Activated CD4-positive, alpha-beta T cell treated with anti-CD3 and anti-CD28 coated beads for 36 hours (primary cell): ENCODE measurements around the gene GRM1. TPM values are rescaled to one million over a fixed set of nuclear protein-coding genes. Genes with fewer than 3 reads are reported as not detected.

Experiments used
- ATAC-seq: fragments of 200-7000 bp; cut with Tn5 transposase; one replicate; pipeline ENCODE4 v1.10.0; 2021; ENCODE audit warnings: mild to moderate bottlenecking, moderate library complexity
- CTCF ChIA-PET: fragments of 350-600 bp; sonication (Branson Sonifier 250); formaldehyde crosslinking; loops from one replicate; lab custom pipeline; 2021; ENCODE audit warnings: antibody characterized with exemption; lab: Charles Lee
- POLR2A ChIA-PET: fragments of 350-600 bp; sonication (Branson Sonifier 250); formaldehyde crosslinking; loops from one replicate; lab custom pipeline; 2021; ENCODE audit warnings: antibody characterized with exemption, inconsistent platforms; lab: Charles Lee
- DNase-seq: peaks from one replicate; pipeline ENCODE4 v3.0.0-alpha.2; 2020
- H3K27ac Mint-ChIP-seq: one replicate; pipeline ENCODE4 v1.8.0; 2021; ENCODE audit warnings: mixed read lengths
- H3K27me3 Mint-ChIP-seq: one replicate; pipeline ENCODE4 v1.8.0; 2021; ENCODE audit warnings: mixed read lengths
- H3K36me3 Mint-ChIP-seq: one replicate; pipeline ENCODE4 v1.8.0; 2021; ENCODE audit warnings: low read depth, mixed read lengths
- H3K4me1 Mint-ChIP-seq: one replicate; pipeline ENCODE4 v1.8.0; 2021; ENCODE audit warnings: mixed read lengths
- H3K4me3 Mint-ChIP-seq: one replicate; pipeline ENCODE4 v1.8.0; 2021; ENCODE audit warnings: mild to moderate bottlenecking, moderate library complexity, mixed read lengths
- H3K9me3 Mint-ChIP-seq: one replicate; pipeline ENCODE4 v1.8.0; 2021; ENCODE audit warnings: low read depth, mixed read lengths
- intact Hi-C, 2 experiments: fragments of 100-400 bp; cut with DNase I in 1 of 2; cut with micrococcal nuclease in 1 of 2; formaldehyde crosslinking; loops; one replicate each; pipeline versions ENCODE4 v1.14.2 to v1.15.1; 2022 to 2024; cut with DNase I, micrococcal nuclease
- total RNA-seq, 2 experiments: library from RNA; stranded (reverse); gene quantifications; one replicate each; pipeline ENCODE4 v1.2.3, GENCODE V29; 2021

Gene GRM1
- total RNA-seq, 2 experiments from 2014 or later = not detected

GRCh38 chr6:146301764-146302163, 272.9 kb downstream of the GRM1 start:
- no peak overlapping the region for H3K4me3 Mint-ChIP-seq
- POLR2A ChIA-PET = no interaction called here

GRCh38 chr6:146302994-146303393, 274.1 kb downstream of the GRM1 start:
- no peak for DNase-seq
- H3K9me3 Mint-ChIP-seq = no peaks in the 10 kb centered on the region
- H3K27me3 Mint-ChIP-seq = no peaks in the 10 kb centered on the region
- ChIA-PET CTCF (no interaction called here), POLR2A (no interaction called here)
- ATAC-seq = no peak
- no peaks in the 10 kb centered on the region for H3K4me1 Mint-ChIP-seq
- no peak overlapping the region for H3K4me3 Mint-ChIP-seq
- H3K36me3 Mint-ChIP-seq = no peaks in the 10 kb centered on the region
- intact Hi-C loops = no loop called here
- no peak overlapping the region for H3K27ac Mint-ChIP-seq

More at GRCh38 chr6:146301764-146302163, 272.9 kb downstream of the GRM1 start:
- CTCF ChIA-PET = no interaction called here
- Mint-ChIP-seq H3K36me3 (no peaks in the 10 kb centered on the region), H3K27ac (no peak overlapping the region), H3K27me3 (no peaks in the 10 kb centered on the region), H3K4me1 (no peaks in the 10 kb centered on the region), H3K9me3 (no peaks in the 10 kb centered on the region)
- ATAC-seq = no peak
- intact Hi-C loops = no loop called here
- DNase-seq = no peak

- intact Hi-C loops = no loop called here
- no peak for ATAC-seq
These were observed 275.3 kb downstream of the GRM1 start for GRCh38 chr6:146304181-146304580.

GRCh38 chr6:146305092-146305491, 276.2 kb downstream of the GRM1 start:
- Mint-ChIP-seq H3K4me3 (no peak overlapping the region), H3K4me1 (no peaks in the 10 kb centered on the region), H3K9me3 (no peaks in the 10 kb centered on the region), H3K27ac (no peak overlapping the region), H3K36me3 (no peaks in the 10 kb centered on the region), H3K27me3 (no peaks in the 10 kb centered on the region)
- ChIA-PET CTCF (no interaction called here), POLR2A (no interaction called here)
- intact Hi-C loops = no loop called here
- ATAC-seq (no peak), DNase-seq (no peak)

More at GRCh38 chr6:146304181-146304580, 275.3 kb downstream of the GRM1 start:
- ChIA-PET CTCF (interaction anchor here (0.7 kb wide), 1 partner anchor 726 kb away, joined by 3 read pairs; no protein-coding TSS in a partner anchor), POLR2A (no interaction called here)
- DNase-seq = no peak
- no peaks in the 10 kb centered on the region for H3K9me3 Mint-ChIP-seq
- H3K27me3 Mint-ChIP-seq = no peaks in the 10 kb centered on the region
- no peaks in the 10 kb centered on the region for H3K4me1 Mint-ChIP-seq
- H3K36me3 Mint-ChIP-seq = no peaks in the 10 kb centered on the region
- no peak overlapping the region for H3K27ac Mint-ChIP-seq
- H3K4me3 Mint-ChIP-seq = no peak overlapping the region

- no peaks in the 10 kb centered on the region for H3K4me1 Mint-ChIP-seq
These were observed 277.1 kb downstream of the GRM1 start for GRCh38 chr6:146305951-146306350.

GRCh38 chr6:146310628-146311027, 281.8 kb downstream of the GRM1 start:
- POLR2A ChIA-PET = no interaction called here
- H3K36me3 Mint-ChIP-seq = no peaks in the 10 kb centered on the region
- H3K4me1 Mint-ChIP-seq = no peaks in the 10 kb centered on the region
- H3K27me3 Mint-ChIP-seq = no peaks in the 10 kb centered on the region
- no peaks in the 10 kb centered on the region for H3K9me3 Mint-ChIP-seq
- no peak overlapping the region for H3K27ac Mint-ChIP-seq
- CTCF ChIA-PET = no interaction called here
- intact Hi-C loops = no loop called here
- ATAC-seq (no peak), DNase-seq (no peak)
- no peak overlapping the region for H3K4me3 Mint-ChIP-seq

More at GRCh38 chr6:146305951-146306350, 277.1 kb downstream of the GRM1 start:
- POLR2A ChIA-PET = no interaction called here
- no peaks in the 10 kb centered on the region for H3K9me3 Mint-ChIP-seq
- no peak overlapping the region for H3K4me3 Mint-ChIP-seq
- no peaks in the 10 kb centered on the region for H3K36me3 Mint-ChIP-seq
- ATAC-seq = no peak
- H3K27ac Mint-ChIP-seq = no peak overlapping the region
- intact Hi-C loops = no loop called here
- H3K27me3 Mint-ChIP-seq = no peaks in the 10 kb centered on the region
- DNase-seq = no peak
- CTCF ChIA-PET = no interaction called here

- H3K4me1 Mint-ChIP-seq = no peaks in the 10 kb centered on the region
- no peaks in the 10 kb centered on the region for H3K36me3 Mint-ChIP-seq
- no peak for ATAC-seq
- POLR2A ChIA-PET = no interaction called here
- H3K27me3 Mint-ChIP-seq = no peaks in the 10 kb centered on the region
- DNase-seq = no peak
- H3K27ac Mint-ChIP-seq = no peak overlapping the region
- CTCF ChIA-PET = no interaction called here
- intact Hi-C loops = no loop called here
- H3K9me3 Mint-ChIP-seq = no peaks in the 10 kb centered on the region
- H3K4me3 Mint-ChIP-seq = no peak overlapping the region
These were observed 282.2 kb downstream of the GRM1 start for GRCh38 chr6:146311079-146311478.

- DNase-seq (no peak), ATAC-seq (no peak)
- Mint-ChIP-seq H3K27ac (no peak overlapping the region), H3K4me1 (no peaks in the 10 kb centered on the region), H3K9me3 (no peaks in the 10 kb centered on the region), H3K27me3 (no peaks in the 10 kb centered on the region), H3K36me3 (no peaks in the 10 kb centered on the region), H3K4me3 (no peak overlapping the region)
- intact Hi-C loops = no loop called here
- CTCF ChIA-PET = interaction anchor here (0.5 kb wide), 1 partner anchor 341 kb away, joined by 3 read pairs; no protein-coding TSS in a partner anchor
- POLR2A ChIA-PET = no interaction called here
These were observed 283.7 kb downstream of the GRM1 start for GRCh38 chr6:146312608-146313007.

GRCh38 chr6:146315381-146316174, 286.7 kb downstream of the GRM1 start:
- ChIA-PET CTCF (interaction anchor here (0.6 kb wide), 1 partner anchor 1036 kb away, joined by 3 read pairs; no protein-coding TSS in a partner anchor), POLR2A (no interaction called here)
- no peak for ATAC-seq

GRCh38 chr6:146316175-146316495, 287.3 kb downstream of the GRM1 start:
- no peak for DNase-seq
- Mint-ChIP-seq H3K4me3 (no peak overlapping the region), H3K9me3 (no peaks in the 10 kb centered on the region), H3K36me3 (no peaks in the 10 kb centered on the region), H3K4me1 (no peaks in the 10 kb centered on the region), H3K27me3 (no peaks in the 10 kb centered on the region), H3K27ac (no peak overlapping the region)
- no peak for ATAC-seq
- ChIA-PET POLR2A (no interaction called here), CTCF (no interaction called here)
- intact Hi-C loops = no loop called here

More at GRCh38 chr6:146315381-146316174, 286.7 kb downstream of the GRM1 start:
- intact Hi-C loops = no loop called here
- no peaks in the 10 kb centered on the region for H3K27me3 Mint-ChIP-seq
- no peaks in the 10 kb centered on the region for H3K36me3 Mint-ChIP-seq
- no peak for DNase-seq
- no peak overlapping the region for H3K4me3 Mint-ChIP-seq
- no peaks in the 10 kb centered on the region for H3K9me3 Mint-ChIP-seq
- no peak overlapping the region for H3K27ac Mint-ChIP-seq
- H3K4me1 Mint-ChIP-seq = no peaks in the 10 kb centered on the region

- POLR2A ChIA-PET = no interaction called here
- no peak for ATAC-seq
- H3K4me3 Mint-ChIP-seq = no peak overlapping the region
- no peaks in the 10 kb centered on the region for H3K36me3 Mint-ChIP-seq
- CTCF ChIA-PET = no interaction called here
- no peak for DNase-seq
- no peaks in the 10 kb centered on the region for H3K9me3 Mint-ChIP-seq
- no peaks in the 10 kb centered on the region for H3K27me3 Mint-ChIP-seq
- no peaks in the 10 kb centered on the region for H3K4me1 Mint-ChIP-seq
- H3K27ac Mint-ChIP-seq = no peak overlapping the region
- intact Hi-C loops = no loop called here
These were observed 302.2 kb downstream of the GRM1 start for GRCh38 chr6:146331013-146331412.

- H3K27me3 Mint-ChIP-seq = no peaks in the 10 kb centered on the region
- POLR2A ChIA-PET = no interaction called here
- no peak overlapping the region for H3K4me3 Mint-ChIP-seq
These were observed 306.5 kb downstream of the GRM1 start for GRCh38 chr6:146335336-146335735.

More at GRCh38 chr6:146335336-146335735, 306.5 kb downstream of the GRM1 start:
- ATAC-seq (no peak), DNase-seq (no peak)
- no peaks in the 10 kb centered on the region for H3K9me3 Mint-ChIP-seq
- H3K27ac Mint-ChIP-seq = no peak overlapping the region
- CTCF ChIA-PET = no interaction called here
- intact Hi-C loops = no loop called here
- H3K36me3 Mint-ChIP-seq = no peaks in the 10 kb centered on the region
- no peaks in the 10 kb centered on the region for H3K4me1 Mint-ChIP-seq
